ENCODE measurements around the gene GSTA2. TPM values are rescaled to one million over a fixed set of nuclear protein-coding genes. Genes with fewer than 3 reads are reported as not detected.
"Not testable (repeated sequence)": the region's sequence is repeated elsewhere in the genome, so short reads cannot be mapped to it uniquely, and the experiment has no call there.

The GSTA2 gene
- not detected for polyA plus RNA-seq (2013, experiment 1 of 2)
- not detected for polyA plus RNA-seq (2013, experiment 2 of 2)

- DNase-seq (ENCODE audit: low spot score); H3K27ac ChIP-seq (replicated peaks; ENCODE audit: low read length): not testable (repeated sequence)
Measured at GRCh38 chr6:52763322-52763916, at the start of gene GSTA2. GSTA2 (minus strand) TSS chr6:52763475; CDS start chr6:52757947, 5,528 bp downstream.

GRCh38 chr6:52809777-52810176, 46.5 kb upstream of the GSTA2 start:
- H3K27me3 ChIP-seq (ENCODE audit: control insufficient read depth in 3 of 3, insufficient read depth in 3 of 3, low read depth in 1 of 3, low read length in 3 of 3); H3K23ac ChIP-seq (ENCODE audit: low read depth, low read length, poor library complexity); H3K14ac ChIP-seq (ENCODE audit: low read length); H2AK5ac ChIP-seq (ENCODE audit: low read depth, low read length); H2AFZ ChIP-seq (ENCODE audit: low read length); H2BK120ac ChIP-seq (ENCODE audit: low read depth, low read length); H3K18ac ChIP-seq (ENCODE audit: low read length); H3K4me1 ChIP-seq (ENCODE audit: control insufficient read depth in 2 of 2, insufficient read depth in 1 of 2, low read depth in 1 of 2, low read length in 2 of 2); DNase-seq (ENCODE audit: low spot score); H4K91ac ChIP-seq (ENCODE audit: low read depth, low read length, poor library complexity); H3K79me1 ChIP-seq (ENCODE audit: low read depth, low read length); H3K4me3 ChIP-seq (ENCODE audit: low read length in 2 of 2); H3K4ac ChIP-seq (ENCODE audit: low read length); H3K36me3 ChIP-seq (replicated peaks in 1 of 2; ENCODE audit: control insufficient read depth in 2 of 2, insufficient read depth in 2 of 2, low read length in 2 of 2); H2BK15ac ChIP-seq (ENCODE audit: low read length); H2BK12ac ChIP-seq (ENCODE audit: low read length); H3K9me3 ChIP-seq (replicated peaks in 1 of 2; ENCODE audit: control insufficient read depth in 2 of 2, insufficient read depth in 1 of 2, low read depth in 1 of 2, low read length in 2 of 2); H2BK5ac ChIP-seq (ENCODE audit: low read length); H3K9ac ChIP-seq (ENCODE audit: low read depth, low read length, poor library complexity); H3K4me2 ChIP-seq (ENCODE audit: insufficient read depth, low read length, poor library complexity, severe bottlenecking); H4K8ac ChIP-seq (ENCODE audit: low read depth, low read length); H3K27ac ChIP-seq (replicated peaks; ENCODE audit: low read length): not testable (repeated sequence)
- no CpG with 5 or more reads among the region's 4 CpGs for WGBS, 2 donors (ENCODE audit: extremely low coverage in 2 of 2, insufficient read length in 2 of 2, insufficient replicate concordance in 1 of 2)

More at GRCh38 chr6:52763322-52763916, at the start of gene GSTA2:
- not testable (repeated sequence) for H3K79me1 ChIP-seq (ENCODE audit: low read depth, low read length); H2AFZ ChIP-seq (ENCODE audit: low read length); H3K14ac ChIP-seq (ENCODE audit: low read length); H4K91ac ChIP-seq (ENCODE audit: low read depth, low read length, poor library complexity); H2BK15ac ChIP-seq (ENCODE audit: low read length); H2BK120ac ChIP-seq (ENCODE audit: low read depth, low read length); H3K4ac ChIP-seq (ENCODE audit: low read length); H3K23ac ChIP-seq (ENCODE audit: low read depth, low read length, poor library complexity); H3K4me2 ChIP-seq (ENCODE audit: insufficient read depth, low read length, poor library complexity, severe bottlenecking); H2BK12ac ChIP-seq (ENCODE audit: low read length); H3K9ac ChIP-seq (ENCODE audit: low read depth, low read length, poor library complexity); H2AK5ac ChIP-seq (ENCODE audit: low read depth, low read length); H3K36me3 ChIP-seq (replicated peaks in 1 of 2; ENCODE audit: control insufficient read depth in 2 of 2, insufficient read depth in 2 of 2, low read length in 2 of 2); H3K9me3 ChIP-seq (replicated peaks in 1 of 2; ENCODE audit: control insufficient read depth in 2 of 2, insufficient read depth in 1 of 2, low read depth in 1 of 2, low read length in 2 of 2); H4K8ac ChIP-seq (ENCODE audit: low read depth, low read length); H3K18ac ChIP-seq (ENCODE audit: low read length); H2BK5ac ChIP-seq (ENCODE audit: low read length); H3K27me3 ChIP-seq (ENCODE audit: control insufficient read depth in 3 of 3, insufficient read depth in 3 of 3, low read depth in 1 of 3, low read length in 3 of 3); H3K4me3 ChIP-seq (ENCODE audit: low read length in 2 of 2); H3K4me1 ChIP-seq (ENCODE audit: control insufficient read depth in 2 of 2, insufficient read depth in 1 of 2, low read depth in 1 of 2, low read length in 2 of 2)
- no CpG with 5 or more reads among the region's 2 CpGs for WGBS, 2 donors (ENCODE audit: extremely low coverage in 2 of 2, insufficient read length in 2 of 2, insufficient replicate concordance in 1 of 2)

- H2BK12ac ChIP-seq (ENCODE audit: low read length): no peak overlapping the region
- H2AFZ ChIP-seq (ENCODE audit: low read length): no peak overlapping the region
- no peak overlapping the region for H4K91ac ChIP-seq (ENCODE audit: low read depth, low read length, poor library complexity)
- H4K8ac ChIP-seq (ENCODE audit: low read depth, low read length): no peak overlapping the region
- no peak overlapping the region for H3K4me2 ChIP-seq (ENCODE audit: insufficient read depth, low read length, poor library complexity, severe bottlenecking)
- H2BK120ac ChIP-seq (ENCODE audit: low read depth, low read length): no peak overlapping the region
- H2AK5ac ChIP-seq (ENCODE audit: low read depth, low read length): no peak overlapping the region
- H3K36me3 ChIP-seq (replicated peaks in 1 of 2; ENCODE audit: control insufficient read depth in 2 of 2, insufficient read depth in 2 of 2, low read length in 2 of 2): no peaks in the 10 kb centered on the region
- H3K4me3 ChIP-seq (ENCODE audit: low read length in 2 of 2): no peak overlapping the region
- H2BK15ac ChIP-seq (ENCODE audit: low read length): no peak overlapping the region
- no peak overlapping the region for H3K14ac ChIP-seq (ENCODE audit: low read length)
- H2BK5ac ChIP-seq (ENCODE audit: low read length): no peak overlapping the region
- H3K4ac ChIP-seq (ENCODE audit: low read length): no peak overlapping the region
- DNase-seq (ENCODE audit: low spot score): no peak
- H3K4me1 ChIP-seq (ENCODE audit: control insufficient read depth in 2 of 2, insufficient read depth in 1 of 2, low read depth in 1 of 2, low read length in 2 of 2): no peaks in the 10 kb centered on the region
- no peaks in the 10 kb centered on the region for H3K27me3 ChIP-seq (ENCODE audit: control insufficient read depth in 3 of 3, insufficient read depth in 3 of 3, low read depth in 1 of 3, low read length in 3 of 3)
- no peak overlapping the region for H3K23ac ChIP-seq (ENCODE audit: low read depth, low read length, poor library complexity)
- H3K9me3 ChIP-seq (replicated peaks in 1 of 2; ENCODE audit: control insufficient read depth in 2 of 2, insufficient read depth in 1 of 2, low read depth in 1 of 2, low read length in 2 of 2): no peaks in the 10 kb centered on the region
- no CpG with 5 or more reads among the region's 5 CpGs for WGBS, 2 donors (ENCODE audit: extremely low coverage in 2 of 2, insufficient read length in 2 of 2, insufficient replicate concordance in 1 of 2)
- no peak overlapping the region for H3K9ac ChIP-seq (ENCODE audit: low read depth, low read length, poor library complexity)
- no peaks in the 10 kb centered on the region for H3K79me1 ChIP-seq (ENCODE audit: low read depth, low read length)
- no peak overlapping the region for H3K18ac ChIP-seq (ENCODE audit: low read length)
- H3K27ac ChIP-seq (replicated peaks; ENCODE audit: low read length): no peak overlapping the region
Measured at GRCh38 chr6:52808660-52809059, 45.4 kb upstream of the GSTA2 start.

- WGBS, 2 donors (ENCODE audit: extremely low coverage in 2 of 2, insufficient read length in 2 of 2, insufficient replicate concordance in 1 of 2): no CpG with 5 or more reads among the region's 5 CpGs
- not testable (repeated sequence) for H3K9ac ChIP-seq (ENCODE audit: low read depth, low read length, poor library complexity); H3K14ac ChIP-seq (ENCODE audit: low read length); H2AK5ac ChIP-seq (ENCODE audit: low read depth, low read length); H3K27ac ChIP-seq (replicated peaks; ENCODE audit: low read length); H3K79me1 ChIP-seq (ENCODE audit: low read depth, low read length); H3K27me3 ChIP-seq (ENCODE audit: control insufficient read depth in 3 of 3, insufficient read depth in 3 of 3, low read depth in 1 of 3, low read length in 3 of 3); H4K8ac ChIP-seq (ENCODE audit: low read depth, low read length); H2BK12ac ChIP-seq (ENCODE audit: low read length); H3K18ac ChIP-seq (ENCODE audit: low read length); H4K91ac ChIP-seq (ENCODE audit: low read depth, low read length, poor library complexity); H2BK15ac ChIP-seq (ENCODE audit: low read length); H2BK120ac ChIP-seq (ENCODE audit: low read depth, low read length); H3K4ac ChIP-seq (ENCODE audit: low read length); H2AFZ ChIP-seq (ENCODE audit: low read length); H3K4me2 ChIP-seq (ENCODE audit: insufficient read depth, low read length, poor library complexity, severe bottlenecking); H3K36me3 ChIP-seq (replicated peaks in 1 of 2; ENCODE audit: control insufficient read depth in 2 of 2, insufficient read depth in 2 of 2, low read length in 2 of 2); DNase-seq (ENCODE audit: low spot score); H3K9me3 ChIP-seq (replicated peaks in 1 of 2; ENCODE audit: control insufficient read depth in 2 of 2, insufficient read depth in 1 of 2, low read depth in 1 of 2, low read length in 2 of 2); H3K4me1 ChIP-seq (ENCODE audit: control insufficient read depth in 2 of 2, insufficient read depth in 1 of 2, low read depth in 1 of 2, low read length in 2 of 2); H2BK5ac ChIP-seq (ENCODE audit: low read length); H3K23ac ChIP-seq (ENCODE audit: low read depth, low read length, poor library complexity); H3K4me3 ChIP-seq (ENCODE audit: low read length in 2 of 2)
Measured at GRCh38 chr6:52803668-52804255, 40.5 kb upstream of the GSTA2 start, which contains the start of gene GSTA1. GSTA1 (minus strand) TSS chr6:52803816; CDS start chr6:52799267, 4,549 bp downstream.

All from neuronal stem cell (in vitro differentiated cells).